SU-DHL-6 (cell line): ENCODE results near the gene CLN6.

Experiments
- H2AFZ ChIP-seq: fragments of 200-600 bp; sonication (generic); 2 replicates; pipeline ENCODE4 v1.6.1; 2014; ENCODE audit warnings: low read depth, mild to moderate bottlenecking, moderate library complexity, mixed read lengths, antibody characterized with exemption, low read length; ENCODE audit not compliant: severe bottlenecking
- H3F3A ChIP-seq: fragments of 200-600 bp; shearing (Covaris generic); 2 replicates; pipeline ENCODE4 v1.6.0; 2016; ENCODE audit warnings: antibody characterized with exemption, mild to moderate bottlenecking; ENCODE audit not compliant: insufficient read depth
- H3K27ac ChIP-seq: fragments of 200-600 bp; sonication (generic); 2 replicates; pipeline ENCODE4 v1.5.1; 2016; ENCODE audit warnings: low read depth, mild to moderate bottlenecking, low read length, moderate library complexity, mixed read lengths
- H3K27me3 ChIP-seq: fragments of 200-600 bp; sonication (generic), shearing (Covaris generic); 2 replicates; pipeline ENCODE4 v1.6.0; 2014; ENCODE audit warnings: mild to moderate bottlenecking, low read length
- H3K36me3 ChIP-seq: fragments of 200-600 bp; sonication (generic); 2 replicates; pipeline ENCODE4 v1.6.1; 2014; ENCODE audit warnings: mild to moderate bottlenecking, low read length, mixed read lengths
- H3K4me2 ChIP-seq: fragments of 300-600, 200-600 bp; shearing (Covaris generic), sonication (generic); 2 replicates; pipeline ENCODE4 v1.6.0; 2014; ENCODE audit warnings: low read length, low read depth, mild to moderate bottlenecking; ENCODE audit not compliant: poor library complexity, severe bottlenecking
- H3K4me3 ChIP-seq: fragments of 200-600 bp; sonication (generic); 2 replicates; pipeline ENCODE4 v1.5.1; 2014; ENCODE audit warnings: antibody characterized with exemption, low read length, mild to moderate bottlenecking, mixed read lengths; ENCODE audit not compliant: insufficient read depth, poor library complexity, severe bottlenecking
- H3K79me2 ChIP-seq: fragments of 200-600 bp; sonication (generic); 2 replicates; pipeline ENCODE4 v1.6.1; 2014; ENCODE audit warnings: mild to moderate bottlenecking, low read length, moderate library complexity; ENCODE audit not compliant: insufficient read depth
- H3K9ac ChIP-seq: fragments of 200-600 bp; sonication (generic); 2 replicates; pipeline ENCODE4 v1.7.0; 2014; ENCODE audit warnings: mild to moderate bottlenecking, low read length
- H3K9me2 ChIP-seq: fragments of 200-600 bp; sonication (generic); replicated peaks from 2 replicates; pipeline ENCODE4 v1.6.1; 2014; ENCODE audit warnings: low read length; ENCODE audit not compliant: insufficient read depth
- H3K9me3 ChIP-seq: fragments of 200-600 bp; sonication (generic); 2 replicates; pipeline ENCODE4 v1.6.1; 2014; ENCODE audit warnings: low read length, mixed read lengths; ENCODE audit not compliant: insufficient read depth
- H4K20me1 ChIP-seq: fragments of 200-600 bp; sonication (generic); 2 replicates; pipeline ENCODE4 v1.6.1; 2014; ENCODE audit warnings: low read depth, mild to moderate bottlenecking, antibody characterized with exemption, low read length, moderate library complexity, mixed read lengths
- EZH2phosphoT487 ChIP-seq: fragments of 200-600 bp; sonication (generic), shearing (Covaris generic); conservative IDR thresholded peaks from 2 replicates; pipeline ENCODE4 v1.6.1; 2018; ENCODE audit warnings: mild to moderate bottlenecking, antibody characterized with exemption, low read length, moderate library complexity, mixed read lengths
- TF ChIP-seq, protein P1 (sequence below): fragments of 200-600 bp; sonication (generic); IDR thresholded peaks from one replicate; pipeline ENCODE4 v1.5.1; 2017; ENCODE audit warnings: antibody characterized with exemption, mild to moderate bottlenecking, low read length, moderate library complexity; ENCODE audit not compliant: insufficient read depth, poor library complexity, severe bottlenecking

Gene CLN6

DNA sequence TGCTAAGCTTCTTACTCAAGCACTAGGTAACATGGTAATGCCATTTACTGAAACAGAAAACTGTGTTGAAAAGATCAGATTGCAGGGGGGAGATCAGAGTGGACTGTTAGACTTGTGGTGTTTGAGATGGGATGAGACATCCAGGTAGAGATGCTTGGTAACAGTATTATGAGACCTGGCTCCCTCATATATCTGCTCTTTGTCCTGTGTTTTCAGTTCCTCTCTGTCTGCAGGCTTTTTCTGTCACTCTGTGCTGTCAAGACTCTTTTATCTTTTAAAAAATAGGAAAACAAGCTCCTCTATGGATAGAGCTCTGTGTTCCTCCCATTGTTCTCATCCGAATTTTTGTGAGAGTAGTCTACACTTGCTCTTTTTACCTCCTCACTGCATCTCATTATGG, 72.5 kb downstream of the CLN6 start:
- no peaks in the 10 kb centered on the region for H4K20me1 ChIP-seq
- H2AFZ ChIP-seq, result no peak overlapping the region
- H3K9me3 ChIP-seq, result no peaks in the 10 kb centered on the region
- no peak overlapping the region for H3K4me2 ChIP-seq
- no peak for TF ChIP-seq EZH2phosphoT487
- TF ChIP-seq, protein P1, sequence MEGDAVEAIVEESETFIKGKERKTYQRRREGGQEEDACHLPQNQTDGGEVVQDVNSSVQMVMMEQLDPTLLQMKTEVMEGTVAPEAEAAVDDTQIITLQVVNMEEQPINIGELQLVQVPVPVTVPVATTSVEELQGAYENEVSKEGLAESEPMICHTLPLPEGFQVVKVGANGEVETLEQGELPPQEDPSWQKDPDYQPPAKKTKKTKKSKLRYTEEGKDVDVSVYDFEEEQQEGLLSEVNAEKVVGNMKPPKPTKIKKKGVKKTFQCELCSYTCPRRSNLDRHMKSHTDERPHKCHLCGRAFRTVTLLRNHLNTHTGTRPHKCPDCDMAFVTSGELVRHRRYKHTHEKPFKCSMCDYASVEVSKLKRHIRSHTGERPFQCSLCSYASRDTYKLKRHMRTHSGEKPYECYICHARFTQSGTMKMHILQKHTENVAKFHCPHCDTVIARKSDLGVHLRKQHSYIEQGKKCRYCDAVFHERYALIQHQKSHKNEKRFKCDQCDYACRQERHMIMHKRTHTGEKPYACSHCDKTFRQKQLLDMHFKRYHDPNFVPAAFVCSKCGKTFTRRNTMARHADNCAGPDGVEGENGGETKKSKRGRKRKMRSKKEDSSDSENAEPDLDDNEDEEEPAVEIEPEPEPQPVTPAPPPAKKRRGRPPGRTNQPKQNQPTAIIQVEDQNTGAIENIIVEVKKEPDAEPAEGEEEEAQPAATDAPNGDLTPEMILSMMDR, result no peak
- H3K9me2 ChIP-seq, result no peaks in the 10 kb centered on the region
- H3K4me3 ChIP-seq, result no peak overlapping the region
- peaks cover 16% of the 10 kb centered on the region; the same call in 1 of the 2 replicates for H3F3A ChIP-seq
- H3K27ac ChIP-seq, result no peak overlapping the region
- H3K79me2 ChIP-seq, result 0 out of 2 replicates have a peak, but pooled peaks cover 3% of the 10 kb centered on the region
- H3K9ac ChIP-seq, result no peak overlapping the region
- H3K27me3 ChIP-seq, result no peaks in the 10 kb centered on the region
- H3K36me3 ChIP-seq, result peaks cover 57% of the 10 kb centered on the region
